Activated CD8-positive, alpha-beta T cell treated with anti-CD3 and anti-CD28 coated beads for 36 hours (primary cell): Measurements from ENCODE around the gene DNAJC28. TPM values are rescaled to one million over a fixed set of nuclear protein-coding genes. Genes with fewer than 3 reads are reported as not detected.
A peak's percentile ranks its signal among the peaks of the same experiment; 100 is the strongest.

ENCODE experiments used
- ATAC-seq: fragments of 200-7000 bp; cut with Tn5 transposase; one replicate; pipeline ENCODE4 v1.10.0; 2021; ENCODE audit warnings: mild to moderate bottlenecking, moderate library complexity
- CTCF ChIA-PET: fragments of 350-600 bp; sonication (Branson Sonifier 250); formaldehyde crosslinking; loops from one replicate; lab custom pipeline; 2021; ENCODE audit warnings: antibody characterized with exemption; lab: Charles Lee
- POLR2A ChIA-PET: fragments of 350-600 bp; sonication (Branson Sonifier 250); formaldehyde crosslinking; loops from one replicate; lab custom pipeline; 2021; ENCODE audit warnings: antibody characterized with exemption; lab: Charles Lee
- DNase-seq: peaks from one replicate; pipeline ENCODE4 v3.0.0-alpha.2; 2020
- H3K27ac Mint-ChIP-seq: one replicate; pipeline ENCODE4 v1.8.0; 2021; ENCODE audit warnings: mild to moderate bottlenecking, mixed read lengths
- H3K27me3 Mint-ChIP-seq: one replicate; pipeline ENCODE4 v1.8.0; 2021; ENCODE audit warnings: mixed read lengths
- H3K36me3 Mint-ChIP-seq: one replicate; pipeline ENCODE4 v1.8.0; 2021; ENCODE audit warnings: low read depth, mixed read lengths
- H3K4me1 Mint-ChIP-seq: one replicate; pipeline ENCODE4 v1.8.0; 2021; ENCODE audit warnings: low read depth, mixed read lengths
- H3K4me3 Mint-ChIP-seq: one replicate; pipeline ENCODE4 v1.8.0; 2021; ENCODE audit warnings: mild to moderate bottlenecking, moderate library complexity, mixed read lengths
- H3K9me3 Mint-ChIP-seq: one replicate; pipeline ENCODE4 v1.8.0; 2021; ENCODE audit warnings: mixed read lengths
- CTCF ChIP-seq: fragments of 200-600 bp; IDR thresholded peaks from one replicate; pipeline ENCODE4 v1.8.0; 2022; ENCODE audit warnings: antibody characterized with exemption, mild to moderate bottlenecking
- intact Hi-C: fragments of 100-400 bp; cut with micrococcal nuclease; formaldehyde crosslinking; loops from one replicate; pipeline ENCODE4 v1.10.0; 2022
- total RNA-seq, 2 experiments: library from RNA; stranded (reverse); gene quantifications; one replicate each; pipeline ENCODE4 v1.2.3, GENCODE V29; 2021

Gene DNAJC28
- total RNA-seq, 2 experiments from 2014 or later: 0.22 to 0.56 TPM

GRCh38 chr21:33493756-33494155 lies 2.2 kb upstream of the DNAJC28 start:
- H3K9me3 Mint-ChIP-seq: no peaks in the 10 kb centered on the region
- H3K4me3 Mint-ChIP-seq: no peak overlapping the region
- no peak overlapping the region for H3K27ac Mint-ChIP-seq
- H3K27me3 Mint-ChIP-seq: no peaks in the 10 kb centered on the region
- intact Hi-C loops: loop anchor here (5.0 kb wide), 1 partner anchor 49 kb away; the partner anchor contains the start of genes GART and SON
- H3K4me1 Mint-ChIP-seq: peaks cover 10% of the 10 kb centered on the region
- no peak for TF ChIP-seq CTCF
- no peak for ATAC-seq
- H3K36me3 Mint-ChIP-seq: no peaks in the 10 kb centered on the region
- ChIA-PET POLR2A (no interaction called here), CTCF (no interaction called here)
- DNase-seq: no peak

- TF ChIP-seq CTCF: no peak
- Mint-ChIP-seq H3K4me1 (peaks cover 10% of the 10 kb centered on the region), H3K4me3 (peak overlapping the region; percentile 21), H3K36me3 (no peaks in the 10 kb centered on the region), H3K27ac (no peak overlapping the region), H3K27me3 (no peaks in the 10 kb centered on the region), H3K9me3 (no peaks in the 10 kb centered on the region)
- intact Hi-C loops: loop anchor here (5.0 kb wide), 1 partner anchor 50 kb away; the partner anchor contains the start of genes GART and SON
- DNase-seq: no peak
- POLR2A ChIA-PET: no interaction called here
- CTCF ChIA-PET: no interaction called here
- ATAC-seq: no peak
Measured at GRCh38 chr21:33492571-33492970, 1.1 kb upstream of the DNAJC28 start.

GRCh38 chr21:33490991-33491372 lies 534 bp downstream of the DNAJC28 start:
- H3K36me3 Mint-ChIP-seq: no peaks in the 10 kb centered on the region
- POLR2A ChIA-PET: interaction anchor here (0.8 to 1.6 kb wide), 8 partner anchors 9 to 98 kb away, joined by 3 to 16 read pairs (median 3); partner anchors contain the start of genes GART and TMEM50B
- peak overlapping the region; percentile 79 for H3K27ac Mint-ChIP-seq
- TF ChIP-seq CTCF: no peak
- intact Hi-C loops: loop anchor here (5.0 kb wide), 1 partner anchor 51 kb away; the partner anchor contains the start of genes GART and SON
- no peak for DNase-seq
- CTCF ChIA-PET: interaction anchor here (0.6 to 1.5 kb wide), 5 partner anchors 11 to 143 kb away, joined by 3 to 6 read pairs (median 6); partner anchors contain the start of gene TMEM50B
- peak overlapping the region; percentile 78 for H3K4me3 Mint-ChIP-seq
- no peaks in the 10 kb centered on the region for H3K9me3 Mint-ChIP-seq
- H3K4me1 Mint-ChIP-seq: peaks cover 10% of the 10 kb centered on the region
- no peak for ATAC-seq
- H3K27me3 Mint-ChIP-seq: no peaks in the 10 kb centered on the region

- H3K9me3 Mint-ChIP-seq: no peaks in the 10 kb centered on the region
- ATAC-seq (no peak), DNase-seq (no peak)
- no peak overlapping the region for H3K4me3 Mint-ChIP-seq
- H3K27me3 Mint-ChIP-seq: no peaks in the 10 kb centered on the region
- ChIA-PET CTCF (interaction anchor here (1.4 kb wide), 1 partner anchor 9 kb away, joined by 5 read pairs; the partner anchor contains the start of gene TMEM50B), POLR2A (interaction anchor here (2.2 kb wide), 1 partner anchor 9 kb away, joined by 9 read pairs; the partner anchor contains the start of gene TMEM50B)
- intact Hi-C loops: no loop called here
- H3K27ac Mint-ChIP-seq: no peak overlapping the region
- no peaks in the 10 kb centered on the region for H3K36me3 Mint-ChIP-seq
- TF ChIP-seq CTCF: no peak
- H3K4me1 Mint-ChIP-seq: peaks cover 10% of the 10 kb centered on the region
Measured at GRCh38 chr21:33488936-33489335, 2.6 kb downstream of the DNAJC28 start.

- no peaks in the 10 kb centered on the region for H3K36me3 Mint-ChIP-seq
- no peaks in the 10 kb centered on the region for H3K27me3 Mint-ChIP-seq
- no peaks in the 10 kb centered on the region for H3K9me3 Mint-ChIP-seq
- no peak for TF ChIP-seq CTCF
- ChIA-PET CTCF (interaction anchor here (1.2 kb wide), 1 partner anchor 118 kb away, joined by 3 read pairs; no protein-coding TSS in a partner anchor), POLR2A (interaction anchor here (2.2 kb wide), 1 partner anchor 8 kb away, joined by 9 read pairs; the partner anchor contains the start of gene TMEM50B)
- H3K4me3 Mint-ChIP-seq: no peak overlapping the region
- peaks cover 10% of the 10 kb centered on the region for H3K4me1 Mint-ChIP-seq
- ATAC-seq (no peak), DNase-seq (no peak)
- intact Hi-C loops: no loop called here
- no peak overlapping the region for H3K27ac Mint-ChIP-seq
Measured at GRCh38 chr21:33487996-33488395, 3.5 kb downstream of the DNAJC28 start.
